GM21723 (cell line): ENCODE results near the gene SRRT.
"Not testable (repeated sequence)": the region's sequence is repeated elsewhere in the genome, so short reads cannot be mapped to it uniquely, and the experiment has no call there.

Experiments
- ATAC-seq: cut with Tn5 transposase; IDR thresholded peaks from one replicate; pipeline ENCODE4 v1.9.1; 2021; ENCODE audit warnings: mild to moderate bottlenecking, moderate library complexity; ENCODE audit not compliant: unreplicated experiment

The SRRT gene

GRCh38 chr7:100923616-100924015, 48.7 kb downstream of the SRRT start:
- not testable (repeated sequence) for ATAC-seq

GRCh38 chr7:100929808-100930174, 54.9 kb downstream of the SRRT start:
- no peak for ATAC-seq

GRCh38 chr7:100933734-100934133, 58.8 kb downstream of the SRRT start:
- no peak for ATAC-seq

GRCh38 chr7:100935381-100935780, 60.5 kb downstream of the SRRT start:
- ATAC-seq: not testable (repeated sequence)

- ATAC-seq: not testable (repeated sequence)
Observed at GRCh38 chr7:100936167-100936566, 61.3 kb downstream of the SRRT start.
